Fibroblast of mammary gland (primary cell): ENCODE data around the gene CCDC78.
A peak's percentile ranks its signal among the peaks of the same experiment; 100 is the strongest.

Experiments used
- DNase-seq: peaks from one replicate; pipeline ENCODE4 v3.0.0-alpha.2; 2010; ENCODE audit warnings: low read depth
- H3K4me3 ChIP-seq: 2 replicates; pipeline ENCODE4 v1.5.1; 2011; ENCODE audit warnings: low read depth, mild to moderate bottlenecking, low read length, moderate library complexity; ENCODE audit not compliant: control insufficient read depth
- CTCF ChIP-seq: conservative IDR thresholded peaks from 2 replicates; pipeline ENCODE4 v1.5.1; 2011; ENCODE audit warnings: low read depth, low read length, inconsistent platforms; ENCODE audit not compliant: control insufficient read depth, insufficient read depth

CCDC78 gene

GRCh38 chr16:721765-722540 is 4.3 kb downstream of the CCDC78 start:
- H3K4me3 ChIP-seq, result peak overlapping the region; percentile 28
- TF ChIP-seq CTCF, result no peak
- no peak for DNase-seq

- no peak for TF ChIP-seq CTCF
- peak; percentile 58 for DNase-seq
- peak within 1 kb of the TSS; percentile 58 for H3K4me3 ChIP-seq
Measured at GRCh38 chr16:720990-721764, 5.1 kb downstream of the CCDC78 start, which contains the start of gene ANTKMT. Gene ANTKMT, plus strand, starts transcription at chr16:721146. Its CDS starts 129 bp downstream, at chr16:721275.

- H3K4me3 ChIP-seq, result peak overlapping the region; percentile 58
- peak; percentile 69 for DNase-seq
- peak; percentile 9 for TF ChIP-seq CTCF
Measured at GRCh38 chr16:720447-720989, 5.7 kb downstream of the CCDC78 start.

GRCh38 chr16:719815-720446 is 6.3 kb downstream of the CCDC78 start:
- peak; percentile 25 for TF ChIP-seq CTCF
- peak overlapping the region; percentile 58 for H3K4me3 ChIP-seq
- DNase-seq, result no peak

- DNase-seq, result no peak
- no peak overlapping the region for H3K4me3 ChIP-seq
- no peak for TF ChIP-seq CTCF
Measured at GRCh38 chr16:718922-719321, 7.3 kb downstream of the CCDC78 start.

GRCh38 chr16:718389-718788 is 7.9 kb downstream of the CCDC78 start:
- no peak overlapping the region for H3K4me3 ChIP-seq
- no peak for TF ChIP-seq CTCF

More at GRCh38 chr16:718389-718788, 7.9 kb downstream of the CCDC78 start:
- DNase-seq, result no peak
